ENCODE measurements around the gene GNB2.
"Not testable (repeated sequence)": the region's sequence is repeated elsewhere in the genome, so short reads cannot be mapped to it uniquely, and the experiment has no call there.

Gene GNB2

DNA sequence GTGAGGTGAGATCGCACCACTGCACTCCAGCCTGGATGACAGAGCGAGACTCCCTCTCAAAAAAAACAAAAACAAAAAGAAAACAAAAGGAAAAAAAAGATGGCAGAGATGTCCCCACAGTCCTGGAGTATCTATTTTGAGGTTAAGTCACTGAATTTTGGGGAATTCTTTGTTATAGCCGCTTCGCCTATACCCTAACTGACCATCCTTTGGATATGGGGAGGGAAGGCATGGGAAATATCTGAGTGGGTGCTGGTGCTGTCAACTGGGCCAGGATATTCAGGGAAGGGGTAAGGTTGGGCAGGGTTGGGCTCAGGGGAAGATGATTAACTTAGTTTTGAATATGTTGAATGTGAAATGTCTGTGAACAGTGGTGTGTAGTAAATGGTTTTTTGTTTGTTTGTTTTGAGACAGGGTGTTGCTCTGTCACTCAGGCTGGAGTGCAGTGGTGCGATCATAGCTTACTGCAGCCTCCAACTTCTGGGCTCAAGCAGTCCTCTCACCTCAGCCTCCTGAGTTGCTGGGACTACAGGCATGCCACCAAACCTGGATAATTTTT, 8.3 kb upstream of the GNB2 start:
- DNase-seq: no peak

DNA sequence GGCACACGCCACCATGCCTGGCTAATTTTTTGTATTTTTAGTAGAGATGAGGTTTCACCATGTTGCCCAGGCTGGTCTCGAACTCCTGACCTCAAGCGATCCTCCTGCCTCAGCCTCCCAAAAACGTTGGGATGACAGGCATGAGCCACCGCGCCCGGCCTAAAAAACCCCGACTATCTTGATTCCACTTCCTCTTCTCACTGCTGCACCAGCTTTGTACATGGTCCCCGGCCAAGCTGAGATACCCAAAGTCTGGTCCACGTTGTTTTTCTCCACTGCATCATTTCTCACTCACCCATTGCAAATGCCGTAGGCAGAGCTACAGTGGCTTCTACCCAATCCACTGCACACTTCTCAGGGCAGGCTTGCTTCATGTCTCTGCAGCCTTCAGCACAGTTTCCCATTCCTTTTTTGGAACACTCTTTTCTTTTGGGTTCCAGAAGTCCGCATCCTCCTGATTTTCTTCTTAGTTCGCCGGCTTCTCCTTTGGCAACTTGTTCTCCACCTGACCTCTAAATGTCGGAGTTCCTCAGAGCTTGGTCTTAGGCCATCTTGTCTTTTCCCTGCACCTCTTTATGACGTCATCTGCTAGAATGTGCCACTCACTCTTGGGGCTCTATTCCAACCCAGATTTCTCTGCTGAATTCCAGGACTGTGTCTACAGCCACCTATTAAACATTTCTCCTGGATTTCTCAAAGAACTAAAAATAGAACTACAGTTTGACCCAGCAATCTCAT, 6.0 kb upstream of the GNB2 start:
- DNase-seq: no peak

DNA sequence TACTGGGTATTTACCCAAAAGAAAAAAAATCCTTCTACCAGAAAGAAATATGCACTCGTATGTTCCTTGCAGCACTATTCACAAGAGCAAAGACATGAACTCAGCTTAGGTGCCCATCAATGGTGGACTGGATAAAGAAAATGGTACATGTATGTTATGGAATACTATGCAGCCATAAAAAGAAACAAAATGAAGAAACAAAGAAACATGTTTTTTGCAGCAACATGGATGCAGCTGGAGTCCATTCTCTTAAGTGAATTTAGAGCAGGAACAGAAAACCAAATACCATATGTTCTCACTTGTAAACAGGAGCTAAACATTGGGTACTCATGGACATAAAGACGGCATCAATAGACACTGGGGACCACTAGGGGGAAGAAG, 5.5 kb upstream of the GNB2 start:
- no peak for DNase-seq

DNA sequence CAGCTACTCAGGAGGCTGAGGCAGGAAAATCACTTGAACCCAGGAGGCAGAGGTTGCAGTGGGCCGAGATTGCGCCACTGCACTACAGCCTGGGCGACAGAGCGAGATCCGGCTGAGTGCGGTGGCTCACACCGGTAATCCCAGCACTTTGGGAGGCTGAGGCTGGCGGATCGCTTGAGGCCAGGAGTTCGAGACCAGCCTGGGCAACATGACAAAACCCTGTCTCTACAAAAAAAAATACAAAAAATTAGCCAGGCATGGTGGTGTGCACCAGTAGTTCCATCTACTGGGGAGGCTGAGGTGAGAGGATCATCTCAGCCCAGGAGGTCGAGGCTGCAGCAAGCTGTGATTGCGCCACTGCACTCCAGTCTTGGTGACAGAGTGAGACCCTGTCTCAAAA, 4.4 kb upstream of the GNB2 start:
- DNase-seq: not testable (repeated sequence)

DNA sequence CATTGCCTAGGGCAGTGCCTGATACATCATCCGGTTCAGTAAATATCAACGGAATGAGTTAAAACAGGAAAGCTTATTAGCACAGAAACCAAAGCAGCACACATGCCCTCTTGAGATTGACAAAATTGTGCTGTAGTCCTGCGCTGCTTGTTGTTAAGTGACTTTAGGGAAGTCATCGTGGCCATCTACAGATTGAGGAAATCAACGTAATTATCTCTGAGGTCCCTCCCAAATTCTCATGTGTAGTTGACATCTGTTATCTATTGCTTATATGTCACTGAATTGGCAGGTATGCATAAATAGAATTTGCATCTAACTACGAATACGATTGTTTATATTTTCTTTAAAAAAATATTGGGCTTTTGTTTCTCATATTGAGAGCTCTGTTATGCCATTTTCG, 3.5 kb upstream of the GNB2 start:
- no peak for DNase-seq

DNA sequence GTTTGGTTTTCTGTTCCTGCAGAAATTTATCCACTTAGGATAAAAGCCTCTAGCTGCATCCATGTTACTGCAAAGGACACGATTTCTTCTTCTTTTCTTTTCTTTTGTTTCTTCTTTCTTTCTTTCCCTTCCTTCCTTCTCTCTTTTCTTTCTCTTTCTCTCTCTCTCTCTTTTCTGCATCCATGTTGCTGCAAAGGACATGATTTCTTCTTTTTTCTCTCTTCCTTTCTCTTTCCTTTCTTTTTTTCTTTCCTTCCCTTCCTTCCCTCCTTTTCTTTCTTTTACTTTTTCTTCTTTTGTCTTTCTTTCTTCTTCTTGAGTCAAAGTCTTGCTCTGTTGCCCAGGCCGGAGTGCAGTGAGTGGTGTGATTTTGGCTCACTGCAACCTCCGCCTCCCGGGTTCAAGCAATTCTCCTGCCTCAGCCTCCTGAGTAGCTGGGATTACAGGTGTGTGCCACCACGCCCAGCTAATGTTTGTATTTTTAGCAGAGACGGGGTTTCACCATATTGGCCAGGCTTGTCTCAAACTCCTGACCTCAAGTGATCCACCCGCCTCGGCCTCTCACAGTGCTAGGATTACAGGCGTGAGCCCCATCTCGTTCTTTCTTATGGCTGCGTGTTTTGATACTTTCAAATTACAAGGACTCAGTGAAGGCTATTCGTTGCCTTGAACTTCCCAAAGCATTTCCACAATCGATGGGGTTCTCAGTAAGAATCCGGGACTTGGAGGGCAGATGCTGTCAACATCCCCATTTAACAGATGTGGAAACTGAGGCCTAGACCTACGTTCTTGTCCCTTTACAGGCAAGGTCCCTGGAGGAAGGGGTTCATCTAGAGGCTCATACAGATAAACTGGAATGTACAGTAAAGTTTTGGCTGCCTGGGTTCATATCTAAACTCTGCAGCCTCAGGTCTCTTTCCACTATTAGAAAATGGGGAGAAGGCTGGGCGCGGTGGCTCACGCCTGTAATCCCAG, 1.9 kb upstream of the GNB2 start:
- no peak for DNase-seq

DNA sequence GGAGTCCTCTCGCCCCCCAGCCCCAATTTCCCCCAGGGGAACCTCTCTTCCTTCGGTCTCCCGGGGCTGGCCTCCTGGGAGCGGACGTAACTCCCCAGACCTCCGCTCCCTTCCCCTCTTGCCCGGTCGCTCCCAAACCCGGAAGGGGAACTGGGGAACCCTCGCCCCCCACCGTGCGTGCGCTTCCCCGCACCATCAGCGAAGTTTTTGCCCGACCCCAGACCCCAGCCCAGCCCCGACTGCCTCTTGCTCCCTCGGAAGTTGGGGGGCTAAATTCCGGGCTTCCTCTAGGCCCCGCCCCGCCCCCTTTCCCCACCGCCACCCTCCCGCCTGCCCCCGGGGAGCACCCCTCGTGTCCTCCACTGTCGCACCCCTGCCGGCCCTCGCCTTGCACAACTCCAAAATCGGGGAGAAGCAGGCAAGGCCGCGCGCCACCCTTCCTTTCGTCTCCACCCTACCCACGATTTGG, 436 bp downstream of the GNB2 start:
- peak; percentile 81 for DNase-seq

DNA sequence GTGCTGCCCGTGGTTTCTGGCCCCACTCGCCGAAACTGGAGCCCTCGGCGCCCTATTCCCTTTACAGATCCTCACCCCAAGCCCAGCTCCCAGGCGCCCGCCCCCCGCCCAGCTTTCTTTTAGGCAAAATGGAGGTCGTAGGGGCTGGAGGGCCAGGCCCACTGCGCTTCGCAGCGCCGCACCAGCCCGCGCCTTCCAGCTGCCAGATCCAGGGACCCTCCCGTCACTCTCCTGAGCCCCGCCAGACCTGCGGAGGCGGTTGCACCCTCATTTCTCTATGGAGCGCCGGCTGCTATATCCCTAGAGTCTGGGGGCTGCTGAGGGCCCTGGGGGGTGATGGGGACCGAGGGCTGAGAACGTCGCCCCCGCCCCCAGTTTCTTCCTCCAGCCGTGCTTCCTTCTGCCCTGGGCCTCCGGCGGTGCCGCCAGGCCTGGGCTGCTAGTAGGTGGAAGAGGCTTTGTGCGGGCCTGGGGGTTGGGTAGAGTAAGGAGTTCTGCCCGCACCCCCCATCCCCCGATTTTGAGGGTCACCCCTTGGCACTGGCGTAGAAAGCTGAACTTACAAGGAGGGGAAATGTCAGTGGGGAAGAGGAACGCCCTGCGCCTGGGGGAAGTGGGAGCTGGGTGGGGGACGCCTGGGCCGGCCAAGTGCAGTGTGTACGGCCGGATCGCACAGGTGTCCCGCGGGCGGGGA, 1.0 kb downstream of the GNB2 start:
- peak; percentile 78 for DNase-seq

DNA sequence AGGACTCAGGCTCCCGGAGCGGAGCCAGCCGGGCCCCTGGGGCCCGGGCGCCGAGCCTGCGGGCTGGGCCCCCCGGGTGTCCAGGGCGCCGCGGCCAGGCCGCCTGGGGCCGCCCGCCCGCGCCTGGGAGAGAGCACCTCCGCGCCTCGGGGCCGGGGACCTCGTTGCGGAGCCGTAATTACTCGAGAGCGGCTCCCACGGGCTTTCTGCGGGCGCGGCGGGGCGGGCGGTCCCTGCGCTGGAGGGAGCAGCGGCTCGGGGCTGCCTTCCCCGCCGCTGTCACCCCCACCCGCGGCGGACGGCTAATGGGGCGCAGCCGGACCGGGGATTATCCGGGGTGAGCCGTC, 1.5 kb downstream of the GNB2 start:
- no peak for DNase-seq

DNA sequence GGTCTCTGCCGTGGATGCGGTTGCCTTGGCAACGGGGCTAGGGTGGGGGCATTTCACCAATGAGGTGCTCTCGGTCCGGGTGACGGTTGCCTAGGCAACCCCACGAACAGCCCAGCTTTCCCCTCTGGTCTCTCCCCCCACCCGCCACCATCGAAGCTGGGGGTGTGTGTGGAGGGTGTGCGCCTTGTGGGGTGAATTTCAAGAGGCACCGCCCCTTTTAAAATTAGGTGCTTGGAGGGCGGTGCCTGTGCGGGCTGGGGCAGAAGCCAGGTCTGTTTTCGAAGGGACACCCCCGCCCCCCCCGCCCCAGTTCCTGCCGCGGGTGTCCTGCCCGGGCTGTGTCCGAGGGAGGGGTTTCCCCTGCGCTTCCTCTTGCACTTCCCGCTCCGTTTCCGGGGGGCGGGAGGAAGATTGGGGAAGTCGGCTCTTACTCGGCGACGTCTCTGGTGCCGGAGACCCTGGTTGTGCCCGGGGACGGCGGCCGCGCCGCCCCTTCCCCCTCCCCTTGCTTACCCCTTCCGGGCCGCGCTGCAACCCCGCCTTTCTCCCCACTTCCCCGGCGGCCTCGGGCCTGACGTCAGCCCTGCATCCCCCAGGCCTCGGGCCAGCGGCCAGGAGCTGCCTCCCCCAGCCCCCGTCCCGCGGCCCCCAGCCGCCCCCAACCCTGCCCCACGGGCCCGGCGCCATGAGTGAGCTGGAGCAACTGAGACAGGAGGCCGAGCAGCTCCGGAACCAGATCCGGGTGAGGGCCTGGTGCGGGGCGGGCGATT, 2.2 kb downstream of the GNB2 start:
- peak; percentile 94 for DNase-seq

DNA sequence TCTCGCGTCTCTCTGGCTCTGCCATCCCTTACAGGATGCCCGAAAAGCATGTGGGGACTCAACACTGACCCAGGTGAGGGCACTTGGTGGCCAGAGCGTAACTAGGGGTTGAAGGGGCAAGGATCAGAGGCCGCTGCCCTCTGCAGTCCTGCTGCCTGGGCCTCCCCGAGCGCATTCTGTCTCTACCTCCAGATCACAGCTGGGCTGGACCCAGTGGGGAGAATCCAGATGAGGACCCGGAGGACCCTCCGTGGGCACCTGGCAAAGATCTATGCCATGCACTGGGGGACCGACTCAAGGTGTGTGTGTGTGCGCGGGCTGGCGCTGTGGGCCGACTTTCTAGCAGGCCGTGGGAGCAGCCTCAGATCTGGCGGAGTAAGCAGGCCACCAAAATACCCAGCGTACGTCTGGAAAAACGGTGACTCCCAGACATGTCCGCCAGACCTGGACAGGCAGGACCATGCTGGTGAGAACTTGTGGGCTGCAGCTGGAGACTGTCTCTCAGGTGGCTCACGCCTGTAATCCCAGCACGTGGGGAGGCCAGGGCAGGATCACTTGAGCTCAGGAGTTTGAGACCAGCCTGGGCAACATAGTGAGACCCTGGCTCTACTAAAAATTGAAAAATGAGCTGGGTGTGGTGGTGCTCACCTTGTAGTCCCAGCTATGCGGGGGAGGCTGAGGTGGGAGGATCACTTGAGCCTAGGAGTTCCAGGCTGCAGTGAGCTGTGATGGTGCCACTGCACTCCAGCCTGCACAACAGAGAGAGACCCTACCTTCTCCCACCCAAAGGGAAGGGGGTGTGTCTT, 3.2 kb downstream of the GNB2 start:
- DNase-seq: no peak

DNA sequence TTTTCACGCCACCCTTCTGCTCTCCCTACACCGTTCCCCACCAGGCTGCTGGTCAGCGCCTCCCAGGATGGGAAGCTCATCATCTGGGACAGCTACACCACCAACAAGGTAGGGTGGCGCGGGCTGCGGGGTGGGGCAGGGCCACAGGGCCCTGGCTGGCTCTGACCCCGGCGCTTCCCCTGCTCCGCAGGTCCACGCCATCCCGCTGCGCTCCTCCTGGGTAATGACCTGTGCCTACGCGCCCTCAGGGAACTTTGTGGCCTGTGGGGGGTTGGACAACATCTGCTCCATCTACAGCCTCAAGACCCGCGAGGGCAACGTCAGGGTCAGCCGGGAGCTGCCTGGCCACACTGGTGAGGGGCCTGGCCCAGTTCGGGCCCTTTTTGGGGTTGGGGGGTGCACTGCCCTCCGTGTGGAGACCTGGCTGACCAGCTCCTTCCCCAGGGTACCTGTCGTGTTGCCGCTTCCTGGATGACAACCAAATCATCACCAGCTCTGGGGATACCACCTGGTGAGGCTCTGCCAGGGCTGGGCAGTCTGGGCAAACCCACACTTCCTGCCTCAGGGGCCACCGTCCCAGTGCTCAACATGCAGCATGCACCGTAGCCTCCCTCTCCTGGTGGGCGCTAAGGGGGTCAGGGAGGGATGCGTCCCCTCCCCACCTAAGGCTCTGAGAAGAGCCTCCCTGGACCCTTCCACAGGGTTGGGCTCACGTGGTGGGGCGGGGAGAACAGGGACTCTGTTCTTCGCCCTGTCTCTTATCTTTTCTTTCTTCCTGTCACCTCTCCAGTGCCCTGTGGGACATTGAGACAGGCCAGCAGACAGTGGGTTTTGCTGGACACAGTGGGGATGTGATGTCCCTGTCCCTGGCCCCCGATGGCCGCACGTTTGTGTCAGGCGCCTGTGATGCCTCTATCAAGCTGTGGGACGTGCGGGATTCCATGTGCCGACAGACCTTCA, 4.0 kb downstream of the GNB2 start:
- DNase-seq: no peak

DNA sequence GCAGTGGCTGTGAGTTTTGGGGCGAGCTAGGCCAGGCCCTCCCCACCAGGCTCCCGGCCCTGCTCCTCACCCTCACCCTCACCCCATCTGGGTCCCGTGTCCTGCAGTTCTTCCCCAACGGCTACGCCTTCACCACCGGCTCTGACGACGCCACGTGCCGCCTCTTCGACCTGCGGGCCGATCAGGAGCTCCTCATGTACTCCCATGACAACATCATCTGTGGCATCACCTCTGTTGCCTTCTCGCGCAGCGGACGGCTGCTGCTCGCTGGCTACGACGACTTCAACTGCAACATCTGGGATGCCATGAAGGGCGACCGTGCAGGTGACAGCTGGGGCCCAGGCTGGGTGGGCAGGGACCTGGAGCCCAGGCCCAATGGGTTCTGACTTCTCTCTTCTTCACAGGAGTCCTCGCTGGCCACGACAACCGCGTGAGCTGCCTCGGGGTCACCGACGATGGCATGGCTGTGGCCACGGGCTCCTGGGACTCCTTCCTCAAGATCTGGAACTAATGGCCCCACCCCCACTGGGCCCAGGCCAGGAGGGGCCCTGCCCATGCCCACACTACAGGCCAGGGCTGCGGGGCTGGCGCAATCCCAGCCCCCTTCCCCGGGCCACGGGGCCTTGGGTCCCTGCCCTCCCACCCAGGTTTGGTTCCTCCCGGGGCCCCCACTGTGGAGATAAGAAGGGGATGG, 4.9 kb downstream of the GNB2 start:
- DNase-seq: no peak

DNA sequence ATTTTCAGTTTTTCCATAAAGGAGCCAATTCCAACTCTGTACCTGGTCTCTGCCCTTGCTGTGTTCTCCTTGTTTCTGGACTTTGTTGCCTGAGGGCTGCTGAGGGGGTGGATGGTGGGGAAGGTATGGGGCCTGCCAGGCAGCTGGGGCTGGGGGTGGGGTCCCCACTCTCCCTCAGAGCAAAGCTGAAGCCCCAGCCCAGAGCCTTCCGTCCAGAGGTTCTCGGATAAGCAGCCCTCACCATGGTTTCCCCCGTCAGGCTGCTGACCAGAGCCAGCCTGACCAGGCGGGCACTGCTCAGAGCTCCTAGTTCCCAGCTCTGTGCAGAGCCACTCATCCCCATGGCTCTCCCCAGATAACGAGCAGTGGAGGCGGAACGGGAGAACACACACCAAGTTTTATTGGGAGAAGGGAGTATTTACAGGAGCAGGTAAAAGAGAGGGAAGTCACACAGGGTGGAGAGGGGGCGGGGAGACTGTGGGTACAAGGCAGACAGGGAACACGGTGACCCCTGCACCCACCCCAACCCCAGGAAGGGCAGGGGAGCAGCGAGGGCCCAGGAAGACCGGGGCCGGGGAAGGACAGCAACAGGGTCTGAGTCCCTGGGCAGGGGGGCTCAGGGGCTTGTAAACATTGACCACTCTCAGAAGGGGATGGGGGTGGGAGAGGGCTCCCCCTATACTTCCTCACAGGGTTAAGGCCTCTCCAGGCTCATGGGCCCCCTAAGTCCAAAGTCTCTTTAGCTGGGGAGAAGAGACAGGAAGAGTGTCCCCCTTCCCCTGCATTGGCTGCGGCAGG, 5.8 kb downstream of the GNB2 start:
- no peak for DNase-seq

DNA sequence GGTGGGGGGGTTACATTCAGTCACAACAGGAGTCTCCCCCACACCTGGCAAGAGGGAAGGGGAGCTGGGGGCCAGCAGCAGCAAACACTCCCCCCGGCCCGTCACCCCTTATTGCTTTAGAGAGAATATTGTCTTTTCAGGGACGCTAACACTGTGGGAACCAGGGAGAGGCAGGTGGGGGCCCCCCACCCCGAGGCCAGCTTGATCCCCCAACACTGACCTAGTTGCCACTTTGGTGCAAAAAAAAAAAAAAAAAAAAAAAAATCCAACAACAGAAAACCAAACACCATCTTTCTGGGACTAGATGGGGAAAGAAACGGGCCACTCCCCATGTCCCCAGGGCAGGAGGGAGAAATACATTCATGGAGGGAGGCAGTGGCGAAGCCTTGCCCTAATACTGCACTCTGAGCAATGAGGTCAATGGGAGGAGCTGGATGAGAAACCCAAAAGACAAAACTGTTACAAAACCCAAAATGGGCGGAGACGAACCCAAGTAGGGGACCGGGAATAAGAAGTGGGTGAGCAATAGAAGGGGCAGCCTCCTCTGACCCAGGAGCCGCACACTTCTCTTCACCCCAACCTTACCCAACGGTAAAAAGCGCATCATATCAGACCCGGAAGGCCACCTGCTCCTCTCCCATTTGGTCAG, 6.5 kb downstream of the GNB2 start:
- no peak for DNase-seq

DNA sequence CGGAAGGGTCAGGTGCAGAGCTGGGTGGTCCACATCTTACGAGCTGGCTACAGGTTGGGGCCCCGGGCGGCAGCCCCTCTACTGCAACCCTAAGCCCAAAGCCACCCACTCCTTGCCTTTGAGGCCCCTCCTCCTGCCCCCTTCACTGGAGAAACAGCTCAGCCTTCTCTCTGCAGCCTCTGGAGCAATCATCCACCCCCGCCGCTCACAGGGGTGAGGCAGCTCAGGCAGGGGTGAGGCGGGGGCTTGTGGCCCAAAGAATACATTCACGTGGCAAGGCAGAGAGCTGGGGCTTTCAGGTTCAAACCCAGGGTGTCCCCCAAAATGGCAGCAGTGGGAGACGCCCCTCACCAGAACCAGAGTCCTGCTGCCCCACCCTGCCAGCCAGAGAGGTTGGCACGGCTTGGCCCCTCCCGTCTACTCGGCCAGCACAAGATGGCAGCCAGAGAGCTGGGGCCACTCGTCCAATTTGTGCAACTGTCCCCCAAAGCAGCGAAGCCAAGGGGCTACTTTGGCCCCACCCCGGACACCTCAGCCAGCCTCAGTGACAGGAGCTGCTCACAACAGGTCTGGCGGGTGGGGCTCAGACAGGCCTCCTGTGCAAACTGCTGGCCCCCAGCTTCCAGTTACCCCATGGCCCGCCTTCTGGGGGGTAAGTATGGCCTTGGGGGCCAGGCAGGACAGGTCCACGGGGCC, 7.2 kb downstream of the GNB2 start:
- DNase-seq: no peak

DNA sequence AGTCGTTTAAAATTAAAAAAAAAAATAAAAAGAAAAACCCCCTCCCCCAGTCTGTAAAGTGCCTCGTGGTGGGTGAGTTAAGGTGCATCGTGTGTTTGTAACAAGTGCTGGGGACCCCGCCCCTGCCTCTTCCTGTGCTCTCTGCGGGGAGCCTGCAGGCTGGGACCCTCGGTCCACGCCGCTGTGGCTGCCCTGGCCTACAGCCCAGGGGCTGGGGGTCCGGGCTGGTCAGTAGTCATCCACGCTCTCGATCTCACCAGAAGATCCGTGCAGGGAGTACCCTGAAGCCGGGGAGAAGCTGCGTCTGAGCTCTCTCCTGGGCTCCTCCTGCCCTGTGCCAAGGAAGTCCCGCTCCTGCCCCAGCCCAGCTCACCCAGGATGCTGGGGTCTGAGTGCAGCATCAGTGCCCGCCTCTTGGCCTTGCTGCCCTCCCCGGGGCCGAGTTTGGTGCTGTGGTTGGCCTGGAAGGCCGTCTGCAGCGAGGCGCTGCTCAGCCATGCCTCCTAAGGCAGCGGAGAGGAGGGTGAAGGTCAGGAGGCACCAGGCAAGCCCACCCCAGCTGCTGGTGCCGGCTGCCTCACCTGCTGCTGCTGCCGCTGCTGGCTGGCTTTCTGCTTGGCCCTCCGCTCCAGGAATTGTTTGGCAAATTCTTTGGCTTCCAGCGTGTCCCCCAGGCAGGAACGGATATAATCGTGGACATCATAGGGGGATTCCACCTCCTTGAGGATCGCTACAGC, 8.1 kb downstream of the GNB2 start:
- no peak for DNase-seq
